Activated CD4-positive, alpha-beta T cell treated with anti-CD3 and anti-CD28 coated beads for 24 hours (primary cell): ENCODE data around the gene CDH4.

Experiments used
- DNase-seq, 2 donors: peaks; one replicate each; pipeline ENCODE4 v3.0.0-alpha.2; 2020; ENCODE audit warnings: low read depth in 2 of 2

The CDH4 gene

GRCh38 chr20:61666471-61666832 lies 414.4 kb downstream of the CDH4 start:
- no peak for DNase-seq

- DNase-seq: no peak
Observed at GRCh38 chr20:61667056-61667792, 415.2 kb downstream of the CDH4 start.

DNA sequence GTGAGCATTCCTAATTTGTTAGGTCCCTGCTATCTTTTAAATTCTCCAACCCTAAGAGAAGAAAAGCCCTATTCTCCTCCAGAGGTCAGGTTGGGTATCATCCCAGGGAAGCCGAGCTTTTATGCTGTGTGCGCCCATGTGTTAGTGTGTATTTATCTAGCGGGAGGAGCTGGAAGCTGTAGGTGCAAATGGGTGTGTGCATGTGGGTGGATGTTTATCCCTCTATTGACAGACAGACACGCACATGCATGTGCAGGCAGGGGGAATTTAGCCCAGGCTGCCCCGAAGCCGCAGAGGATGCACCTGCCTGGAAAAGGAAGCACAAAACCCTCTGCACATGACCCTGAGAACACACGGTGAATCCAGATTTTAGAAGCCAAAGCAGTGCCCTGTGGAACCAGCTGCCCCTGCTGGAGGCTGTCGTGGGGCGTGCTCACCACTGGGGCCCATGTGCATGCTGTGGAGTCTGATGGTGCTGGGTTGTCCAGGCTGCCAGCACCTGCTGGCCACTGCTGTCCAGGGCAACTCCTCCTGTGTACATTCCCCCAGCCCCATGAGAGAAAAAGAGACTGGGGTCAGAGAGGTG lies 416.1 kb downstream of the CDH4 start:
- no peak for DNase-seq

DNA sequence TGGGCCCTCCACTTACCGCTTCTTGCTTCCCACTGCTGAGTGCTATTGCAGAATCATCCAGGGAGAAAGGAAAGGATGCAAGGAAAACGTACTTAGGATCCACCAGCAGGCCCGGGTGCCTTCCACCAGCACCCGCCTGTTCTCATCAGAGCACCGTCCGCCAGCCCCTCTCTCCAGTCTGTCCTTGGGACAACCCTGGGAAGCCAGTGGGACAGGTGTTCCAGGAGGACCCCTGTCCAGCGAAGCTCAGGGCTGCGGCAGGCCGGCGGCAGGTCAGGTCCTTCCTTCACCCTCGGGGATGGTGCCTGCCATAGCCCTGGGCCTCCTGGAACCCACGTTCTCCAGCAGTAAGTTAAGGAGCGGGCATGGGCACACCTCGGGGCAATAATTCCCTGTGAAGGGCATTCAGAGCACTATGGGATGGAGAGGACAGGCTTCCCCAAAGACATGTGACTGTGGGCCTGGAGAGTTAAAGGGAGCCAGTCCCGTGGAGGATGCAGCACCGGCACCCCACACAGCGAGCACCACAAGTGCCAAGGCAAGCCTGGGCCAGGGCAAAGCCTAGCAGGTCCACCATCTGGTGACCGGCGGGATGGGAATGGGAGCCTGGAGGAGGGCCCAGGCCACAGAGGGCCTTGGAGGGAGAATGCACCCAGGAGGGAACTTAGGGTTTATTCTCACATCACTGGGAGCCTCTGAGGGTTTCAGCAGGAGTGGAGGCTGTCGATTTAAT lies 416.9 kb downstream of the CDH4 start:
- no peak for DNase-seq

GRCh38 chr20:61670274-61670673 lies 418.2 kb downstream of the CDH4 start:
- DNase-seq: no peak

DNA sequence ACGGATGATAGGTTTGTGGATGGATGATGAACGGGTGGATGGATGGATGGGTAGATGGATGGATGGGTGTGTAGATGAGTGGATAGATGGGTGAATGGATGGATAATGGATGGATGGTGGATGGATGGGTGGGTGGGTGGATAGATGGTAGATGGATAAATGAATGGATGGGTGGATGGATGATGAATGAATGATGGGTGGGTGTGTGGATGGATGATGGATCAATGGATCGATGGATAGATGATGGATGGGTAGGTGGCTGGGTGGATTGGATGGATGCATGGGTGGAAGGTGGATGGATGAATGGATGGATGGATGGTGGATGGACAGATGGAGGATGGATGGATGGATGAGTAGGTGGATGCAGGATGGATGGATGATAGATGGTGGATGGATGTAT lies 419.5 kb downstream of the CDH4 start:
- no peak for DNase-seq

- DNase-seq: no peak
Observed at GRCh38 chr20:61673152-61673847, 421.2 kb downstream of the CDH4 start.

DNA sequence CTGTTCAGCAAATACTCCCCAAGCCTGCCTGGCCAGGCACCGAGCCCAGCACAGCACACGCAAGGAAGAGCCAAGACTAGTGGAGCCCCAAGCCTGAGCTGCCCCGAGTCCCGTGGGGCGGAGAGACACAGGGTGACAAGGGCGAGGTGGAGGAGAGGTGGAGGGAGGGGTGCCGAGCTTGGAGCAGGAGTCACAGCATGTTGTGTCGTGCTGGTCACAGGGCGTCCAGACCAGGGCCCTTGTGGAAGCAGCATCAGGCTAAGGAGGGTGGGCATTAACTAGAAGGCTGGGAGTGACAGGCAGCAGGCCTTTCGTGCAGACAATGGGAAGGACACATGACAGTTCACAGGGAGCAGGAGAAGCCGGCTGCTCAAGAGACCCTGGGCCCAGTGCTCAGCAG lies 422.1 kb downstream of the CDH4 start:
- no peak for DNase-seq

DNA sequence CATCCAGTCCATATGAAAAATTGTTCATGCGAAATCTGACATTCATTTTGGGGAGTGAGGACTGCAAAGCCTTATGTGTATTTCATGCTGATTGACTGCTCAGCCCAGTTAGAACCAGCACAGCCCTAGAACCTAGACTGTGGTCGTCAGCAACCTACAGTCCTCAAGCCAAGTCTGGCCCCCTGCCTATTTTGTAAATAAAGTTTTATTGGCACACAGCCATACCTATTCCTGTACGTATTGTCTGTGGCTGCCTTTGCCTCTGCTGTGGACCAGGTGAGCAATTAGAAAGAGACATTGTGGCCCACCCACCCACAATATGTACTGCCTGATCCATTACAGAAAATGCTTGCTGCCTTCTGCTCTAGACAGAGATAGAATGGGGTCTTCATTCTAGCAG lies 422.6 kb downstream of the CDH4 start:
- DNase-seq: no peak

GRCh38 chr20:61677928-61678327 lies 425.9 kb downstream of the CDH4 start:
- no peak for DNase-seq

DNA sequence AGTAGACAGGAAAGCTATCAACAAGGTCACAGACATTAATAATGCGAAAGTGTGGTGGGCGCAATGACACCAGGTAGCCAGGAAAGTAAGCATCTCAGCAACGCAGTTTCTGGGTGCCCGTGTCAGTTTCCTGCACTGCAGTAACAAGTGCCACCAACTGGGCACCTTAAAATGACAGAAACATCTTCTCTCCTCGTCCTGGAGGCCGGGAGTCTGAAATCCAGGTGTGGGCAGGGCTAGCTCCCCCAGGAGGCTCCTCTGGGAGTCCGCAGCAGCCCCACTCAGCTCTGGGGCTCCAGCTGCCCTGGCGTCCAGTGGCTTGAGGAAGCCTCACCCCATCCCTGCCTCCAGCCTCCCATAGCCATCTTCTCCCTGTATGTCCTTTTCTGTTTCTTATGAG lies 426.4 kb downstream of the CDH4 start:
- no peak for DNase-seq

GRCh38 chr20:61679473-61679872 lies 427.4 kb downstream of the CDH4 start:
- DNase-seq: no peak

DNA sequence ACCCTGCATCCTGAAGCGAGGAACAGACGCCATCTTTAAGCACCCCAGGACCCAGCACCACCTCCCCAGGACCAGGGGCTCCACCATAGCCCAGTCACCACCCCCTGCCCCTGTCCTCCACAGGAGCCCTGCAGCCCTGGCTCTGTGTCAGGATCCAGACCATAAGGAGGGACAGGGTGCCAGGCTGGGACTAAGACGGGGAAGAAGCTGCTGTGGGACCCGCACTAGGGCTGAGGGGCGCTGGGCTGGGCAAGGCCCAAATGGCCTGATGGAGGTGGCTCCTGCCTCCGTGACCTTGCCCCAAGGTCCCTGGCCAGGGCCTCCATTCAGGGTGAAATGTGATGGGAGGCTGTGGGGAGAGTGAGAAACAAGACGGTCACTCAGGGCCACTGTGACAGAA lies 428.0 kb downstream of the CDH4 start:
- no peak for DNase-seq

DNA sequence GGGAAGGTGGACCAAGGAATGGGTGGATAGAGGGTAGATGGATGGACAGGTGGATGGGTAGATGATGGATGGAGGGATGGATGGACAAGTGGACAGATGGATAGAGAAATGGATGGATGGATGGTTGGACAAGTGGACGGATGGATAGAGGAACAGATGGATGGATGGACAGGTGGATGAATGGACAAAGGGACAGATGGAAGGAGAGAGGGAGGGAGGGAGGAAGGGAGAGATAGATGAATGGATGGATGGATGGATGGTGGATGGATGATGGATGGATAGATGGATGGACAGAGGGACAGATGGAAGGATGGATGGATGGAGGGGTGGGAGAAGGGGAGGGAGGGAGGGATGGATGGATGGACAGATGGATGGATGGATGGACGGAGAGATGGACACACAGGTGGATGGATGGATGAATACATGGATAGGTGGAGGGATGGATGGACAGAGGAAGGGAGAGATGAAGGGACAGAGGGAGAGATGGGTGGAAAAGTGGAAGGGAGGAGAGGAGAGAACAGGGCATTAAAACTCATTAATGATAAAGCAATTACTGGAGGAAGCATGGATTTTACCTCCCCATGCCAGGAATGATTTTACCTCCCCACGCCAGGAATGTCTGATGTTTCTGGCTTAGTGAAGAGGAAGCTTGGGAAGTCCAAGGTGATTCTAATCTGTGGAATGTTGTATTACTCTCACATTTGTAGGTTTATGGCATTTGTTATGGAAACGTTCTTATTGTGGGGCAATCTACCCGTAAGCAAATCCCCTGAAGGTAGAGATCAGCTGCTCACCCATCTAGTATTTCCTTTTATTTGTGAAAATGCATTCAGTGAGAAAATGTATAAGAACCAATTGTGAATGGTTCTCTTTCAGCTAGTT lies 430.3 kb downstream of the CDH4 start:
- DNase-seq: no peak

DNA sequence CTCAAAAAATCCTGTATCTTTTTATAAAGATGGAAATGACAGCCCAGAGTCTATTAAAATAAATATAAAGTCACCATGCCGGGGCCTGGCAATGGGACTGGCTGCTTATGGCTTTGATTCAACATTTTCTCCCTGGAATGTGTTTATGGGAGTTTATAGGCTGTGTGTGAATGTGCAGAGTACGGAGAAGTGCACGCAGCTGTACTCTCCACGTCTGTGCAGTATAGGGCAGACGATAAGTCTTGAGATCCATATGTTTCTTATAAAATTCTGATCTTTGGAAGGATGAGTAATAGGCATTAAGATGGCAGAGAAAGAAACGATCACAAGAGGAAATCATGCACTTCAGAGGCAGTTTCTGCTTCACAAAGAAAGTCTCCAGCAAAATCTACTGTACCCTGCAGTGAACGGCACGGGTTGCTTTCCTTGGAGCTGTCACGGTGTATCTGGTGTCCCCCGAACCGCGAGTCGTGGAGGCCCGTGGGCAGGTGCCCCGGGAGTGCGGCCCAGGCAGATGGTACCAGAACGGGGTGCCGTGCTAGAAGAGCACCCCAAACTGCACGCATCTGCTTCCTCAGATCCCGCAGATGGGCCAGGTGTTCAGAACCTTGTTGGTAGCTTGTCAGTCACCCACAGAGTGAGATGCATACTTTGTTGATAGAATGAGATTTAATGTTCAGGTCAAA lies 431.1 kb downstream of the CDH4 start:
- no peak for DNase-seq

DNA sequence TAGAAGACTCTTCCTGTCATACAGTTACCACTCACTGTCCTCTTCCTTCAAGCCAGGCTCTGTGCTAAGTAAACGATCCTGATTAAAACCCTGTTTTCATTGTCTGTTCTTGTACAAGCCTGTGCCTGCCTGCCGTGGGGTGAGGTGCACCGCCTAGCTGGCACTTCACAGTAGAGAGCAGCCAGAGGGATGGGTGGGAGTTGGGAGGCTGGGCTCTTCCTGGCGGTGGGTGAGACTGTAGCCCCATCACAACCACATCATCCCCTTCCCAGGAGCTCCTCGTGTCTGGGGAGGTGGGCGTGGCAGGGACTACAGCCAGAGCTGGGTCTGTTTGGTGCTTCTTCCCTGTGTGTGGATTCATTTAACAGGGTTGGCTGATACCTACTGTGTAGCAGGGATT lies 431.7 kb downstream of the CDH4 start:
- DNase-seq: no peak

DNA sequence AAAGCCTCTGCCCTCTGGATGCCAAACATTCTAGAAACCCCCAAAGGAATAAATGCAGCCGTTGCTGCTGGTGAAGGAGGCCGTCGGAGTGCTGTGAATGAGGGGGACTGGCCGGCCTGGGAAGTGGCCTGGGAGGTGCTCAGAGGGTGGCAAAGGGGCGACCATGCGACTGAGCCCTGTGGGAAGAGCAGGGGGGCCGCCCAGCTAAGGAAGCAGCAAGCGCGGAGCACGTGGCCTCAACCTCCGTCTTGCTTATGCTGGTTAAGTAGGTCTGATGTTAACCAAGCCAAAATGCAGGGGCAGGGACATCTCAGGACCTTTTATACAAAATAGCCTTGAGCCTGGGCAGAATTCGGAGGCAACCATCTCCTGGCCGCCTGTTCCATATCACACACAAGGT lies 432.1 kb downstream of the CDH4 start:
- DNase-seq: no peak

- DNase-seq: no peak
Observed at GRCh38 chr20:61684583-61685235, 432.6 kb downstream of the CDH4 start.

DNA sequence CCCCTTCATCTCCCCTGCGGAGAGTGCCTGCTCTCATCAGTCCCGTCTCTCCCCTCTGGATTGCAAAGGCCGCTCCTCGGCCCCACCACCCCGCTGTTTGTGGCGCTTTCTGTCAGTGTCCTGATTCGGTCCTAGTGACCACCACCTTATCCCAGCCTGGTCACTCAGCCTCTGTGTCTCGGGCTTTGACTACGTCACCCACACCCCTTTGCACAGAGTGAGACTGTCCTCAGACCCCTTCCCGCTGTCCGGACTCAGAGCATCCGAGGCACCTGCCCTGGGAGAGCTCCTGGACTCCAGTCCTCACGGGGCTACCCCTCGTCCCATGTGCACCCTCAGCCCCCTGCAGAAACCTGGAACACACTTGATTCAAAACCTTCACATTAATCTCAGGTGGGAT lies 433.4 kb downstream of the CDH4 start:
- no peak for DNase-seq
